Fibroblast of pulmonary artery (primary cell): ENCODE measurements around the gene GYPC.
"Not testable (repeated sequence)": the region's sequence is repeated elsewhere in the genome, so short reads cannot be mapped to it uniquely, and the experiment has no call there.

Experiments
- DNase-seq: peaks from one replicate; pipeline ENCODE4 v3.0.0-alpha.2; 2010; ENCODE audit warnings: low read depth
- H3K4me3 ChIP-seq: replicated peaks from 2 replicates; pipeline ENCODE4 v1.5.1; 2011; ENCODE audit warnings: low read depth, mild to moderate bottlenecking, control low read depth, low read length, moderate library complexity
- TF ChIP-seq, protein P1 (sequence below): IDR thresholded peaks from 2 replicates; pipeline ENCODE4 v1.5.1; 2011; ENCODE audit warnings: mild to moderate bottlenecking, control low read depth, low read length, inconsistent platforms; ENCODE audit errors: missing control alignments

GYPC gene

DNA sequence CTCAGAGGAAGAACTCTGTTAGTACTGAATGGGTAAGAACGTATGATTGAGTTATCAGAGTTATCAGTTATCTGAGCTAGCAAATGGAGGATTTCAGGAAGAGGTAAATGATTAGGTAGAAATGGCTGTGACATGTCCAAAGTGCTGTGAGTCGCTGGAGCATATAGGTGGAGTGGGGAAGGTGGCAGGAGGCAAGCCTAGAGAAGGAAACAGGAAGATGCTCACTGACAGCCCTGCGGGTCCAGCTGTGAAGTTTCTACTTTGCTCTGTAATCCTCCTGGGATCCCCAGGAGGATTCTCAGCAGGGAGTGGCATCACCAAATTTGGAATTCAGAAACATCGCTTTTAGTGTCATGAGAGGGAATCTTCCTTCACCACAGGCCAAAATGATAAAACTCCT lies 52.0 kb downstream of the GYPC start:
- DNase-seq = no peak
- TF ChIP-seq, protein P1, sequence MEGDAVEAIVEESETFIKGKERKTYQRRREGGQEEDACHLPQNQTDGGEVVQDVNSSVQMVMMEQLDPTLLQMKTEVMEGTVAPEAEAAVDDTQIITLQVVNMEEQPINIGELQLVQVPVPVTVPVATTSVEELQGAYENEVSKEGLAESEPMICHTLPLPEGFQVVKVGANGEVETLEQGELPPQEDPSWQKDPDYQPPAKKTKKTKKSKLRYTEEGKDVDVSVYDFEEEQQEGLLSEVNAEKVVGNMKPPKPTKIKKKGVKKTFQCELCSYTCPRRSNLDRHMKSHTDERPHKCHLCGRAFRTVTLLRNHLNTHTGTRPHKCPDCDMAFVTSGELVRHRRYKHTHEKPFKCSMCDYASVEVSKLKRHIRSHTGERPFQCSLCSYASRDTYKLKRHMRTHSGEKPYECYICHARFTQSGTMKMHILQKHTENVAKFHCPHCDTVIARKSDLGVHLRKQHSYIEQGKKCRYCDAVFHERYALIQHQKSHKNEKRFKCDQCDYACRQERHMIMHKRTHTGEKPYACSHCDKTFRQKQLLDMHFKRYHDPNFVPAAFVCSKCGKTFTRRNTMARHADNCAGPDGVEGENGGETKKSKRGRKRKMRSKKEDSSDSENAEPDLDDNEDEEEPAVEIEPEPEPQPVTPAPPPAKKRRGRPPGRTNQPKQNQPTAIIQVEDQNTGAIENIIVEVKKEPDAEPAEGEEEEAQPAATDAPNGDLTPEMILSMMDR = no peak
- H3K4me3 ChIP-seq = no peak overlapping the region

DNA sequence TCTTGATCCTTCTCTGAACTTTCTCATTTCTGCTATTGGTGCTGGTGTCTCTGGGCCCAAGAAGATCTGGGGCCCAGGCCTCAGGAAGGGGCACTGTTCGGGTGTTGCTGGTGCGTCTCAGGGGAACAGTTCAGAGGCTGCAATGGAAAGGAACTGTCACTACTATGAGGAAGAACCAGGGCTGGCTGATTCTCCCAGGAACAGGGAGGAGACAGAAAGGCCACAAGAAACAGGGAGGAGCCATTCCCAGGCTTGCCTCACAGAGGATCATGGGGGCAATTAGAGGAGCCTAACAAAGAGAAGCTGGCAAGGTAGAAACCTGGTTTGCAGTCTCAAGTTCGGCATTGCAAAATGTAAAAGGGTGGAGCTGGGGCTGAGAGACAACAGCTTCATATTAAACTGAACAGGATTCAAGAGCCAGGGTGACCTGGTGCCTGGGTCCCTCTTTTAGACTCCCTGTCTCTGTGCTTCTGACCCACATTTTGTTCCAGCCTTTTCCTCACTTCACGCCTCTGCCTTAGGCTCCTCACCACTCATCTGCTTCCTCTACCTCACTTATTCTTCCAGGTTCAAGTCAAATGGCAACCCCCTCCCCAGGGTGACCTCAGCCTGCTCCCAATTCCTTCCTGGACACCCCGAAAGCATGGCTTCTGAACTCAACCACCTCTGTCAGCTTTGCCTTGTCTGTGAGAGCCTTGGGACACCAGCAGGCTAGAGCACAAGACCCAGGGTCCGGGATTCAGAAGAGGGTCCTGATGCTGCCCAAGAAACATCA lies 58.4 kb downstream of the GYPC start:
- DNase-seq = no peak
- no peak overlapping the region for H3K4me3 ChIP-seq
- TF ChIP-seq, protein P1 = no peak

DNA sequence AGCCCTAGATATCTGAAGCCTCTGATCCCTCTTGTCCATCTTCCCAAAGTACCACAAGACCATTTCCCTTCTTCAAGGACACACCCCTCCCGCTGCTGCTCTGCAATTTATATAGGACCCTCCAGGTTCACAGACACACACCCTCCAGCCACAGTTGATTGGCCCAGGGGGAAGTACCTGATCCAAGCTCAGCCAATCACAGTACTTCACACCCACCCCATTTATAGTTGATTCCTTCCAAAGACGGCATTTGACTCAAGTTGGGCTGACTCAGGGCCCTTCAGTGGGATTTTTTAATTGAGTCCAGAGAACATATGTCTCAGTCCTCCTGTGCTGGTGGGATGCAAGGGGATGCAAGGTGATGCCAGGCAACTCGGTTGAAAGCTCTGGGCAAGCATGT lies 59.2 kb downstream of the GYPC start:
- no peak for DNase-seq
- H3K4me3 ChIP-seq = no peak overlapping the region
- TF ChIP-seq, protein P1 = no peak

DNA sequence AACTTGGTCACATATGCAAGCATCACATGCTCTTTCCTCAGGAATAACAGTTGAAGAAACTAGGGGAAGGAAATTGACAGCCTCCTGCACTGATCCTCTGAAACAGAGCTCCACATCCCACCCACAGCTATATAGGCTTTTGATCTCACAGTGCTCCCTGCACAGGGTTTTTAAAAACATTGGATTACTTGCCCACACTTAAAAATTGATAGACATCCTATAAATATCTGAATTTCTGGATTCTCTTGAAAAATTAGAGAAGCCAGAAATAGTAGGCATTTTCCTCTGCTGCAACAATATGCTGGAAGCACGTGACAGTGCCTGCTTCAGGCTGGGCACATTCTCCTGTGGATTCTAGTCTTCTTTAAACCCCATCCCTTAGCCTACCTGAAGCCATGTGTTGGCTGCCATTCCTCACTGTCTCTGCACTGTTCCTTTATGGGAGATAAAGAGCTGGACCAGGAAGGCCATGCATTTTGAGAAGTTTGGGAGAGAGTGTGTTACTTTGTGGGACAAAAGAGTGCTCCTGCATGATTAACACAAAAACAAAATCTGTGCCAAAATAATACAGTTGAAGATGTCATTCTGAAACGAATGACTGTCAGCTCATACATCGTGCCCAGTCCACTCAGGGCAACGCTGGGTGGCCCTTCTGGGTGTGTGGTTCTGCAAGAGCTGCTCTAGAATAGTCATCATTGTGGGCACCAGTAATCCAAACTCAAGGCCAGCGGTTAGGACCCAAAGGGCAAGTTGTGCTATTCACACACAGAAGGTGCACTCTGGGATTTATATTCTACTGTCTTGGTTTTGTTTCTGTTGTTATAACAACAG lies 59.8 kb downstream of the GYPC start:
- H3K4me3 ChIP-seq = no peak overlapping the region
- TF ChIP-seq, protein P1 = no peak
- no peak for DNase-seq

DNA sequence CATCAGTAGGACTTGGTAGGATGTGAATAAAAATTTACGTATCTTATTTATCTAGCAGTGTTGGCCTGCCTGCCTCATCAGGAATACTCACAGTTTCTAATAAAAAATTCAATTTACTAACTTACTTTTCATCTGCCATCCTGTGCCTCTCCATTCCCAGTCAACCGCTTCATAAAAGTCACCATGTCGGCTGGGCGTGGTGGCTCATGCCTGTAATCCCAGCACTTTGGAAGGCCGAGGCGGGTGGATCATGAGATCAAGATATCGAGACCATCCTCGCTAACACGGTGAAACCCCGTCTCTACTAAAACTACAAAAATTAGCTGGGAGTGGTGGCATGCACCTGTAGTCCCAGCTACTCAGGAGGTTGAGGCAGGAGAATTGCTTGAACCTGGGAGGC lies 61.3 kb downstream of the GYPC start:
- not testable (repeated sequence) for DNase-seq, H3K4me3 ChIP-seq

- no peak overlapping the region for H3K4me3 ChIP-seq
- DNase-seq = no peak
- TF ChIP-seq, protein P1 = no peak
These were observed 62.0 kb downstream of the GYPC start for GRCh38 chr2:126717928-126718327.

- no peak overlapping the region for H3K4me3 ChIP-seq
- TF ChIP-seq, protein P1 = no peak
- no peak for DNase-seq
These were observed 63.4 kb downstream of the GYPC start for GRCh38 chr2:126719191-126719832.
